Astrocyte (in vitro differentiated cells and primary cell): ENCODE measurements around the gene TNFRSF19. TPM values are rescaled to one million over a fixed set of nuclear protein-coding genes. Genes with fewer than 3 reads are reported as not detected.

Source experiments
- DNase-seq: peaks from one replicate; pipeline ENCODE4 v3.0.0-alpha.2; 2010; ENCODE audit warnings: low read depth
- FAIRE-seq: peaks from 2 replicates; lab custom pipeline; 2011; peaks lifted over from hg19 to GRCh38; lab: Jason Lieb, UNC
- H2AFZ ChIP-seq: 2 replicates; pipeline ENCODE4 v1.6.0; 2012; ENCODE audit warnings: low read depth, low read length, inconsistent platforms
- H3K27ac ChIP-seq: 2 replicates; pipeline ENCODE4 v1.5.1; 2011; ENCODE audit warnings: low read depth, low read length, inconsistent platforms
- H3K27me3 ChIP-seq: 2 replicates; pipeline ENCODE4 v1.6.0; 2011; ENCODE audit warnings: low read length, inconsistent platforms; ENCODE audit not compliant: insufficient read depth
- H3K36me3 ChIP-seq: 2 replicates; pipeline ENCODE4 v1.5.1; 2011; ENCODE audit warnings: low read length, inconsistent platforms; ENCODE audit not compliant: insufficient read depth
- H3K4me1 ChIP-seq: 2 replicates; pipeline ENCODE4 v1.5.1; 2011; ENCODE audit warnings: low read length, inconsistent platforms; ENCODE audit not compliant: insufficient read depth
- H3K4me2 ChIP-seq: 2 replicates; pipeline ENCODE4 v1.6.0; 2012; ENCODE audit warnings: low read length, inconsistent platforms
- H3K4me3 ChIP-seq: 2 replicates; pipeline ENCODE4 v1.5.1; 2011; ENCODE audit warnings: low read depth, mild to moderate bottlenecking, low read length, inconsistent platforms; ENCODE audit not compliant: insufficient read depth
- H3K79me2 ChIP-seq: 2 replicates; pipeline ENCODE4 v1.6.0; 2012; ENCODE audit warnings: mild to moderate bottlenecking, low read length, inconsistent platforms; ENCODE audit not compliant: insufficient read depth
- H3K9ac ChIP-seq: 2 replicates; pipeline ENCODE4 v1.6.0; 2012; ENCODE audit warnings: mild to moderate bottlenecking, low read length, inconsistent platforms
- H3K9me3 ChIP-seq: 2 replicates; pipeline ENCODE4 v1.5.1; 2012; ENCODE audit warnings: low read depth, mild to moderate bottlenecking, low read length, inconsistent platforms; ENCODE audit not compliant: insufficient read depth
- H4K20me1 ChIP-seq: 2 replicates; pipeline ENCODE4 v1.6.0; 2012; ENCODE audit warnings: low read length, inconsistent platforms; ENCODE audit not compliant: insufficient read depth
- H3K27ac Mint-ChIP-seq: one replicate; pipeline ENCODE4 v1.8.0; 2021; ENCODE audit warnings: mild to moderate bottlenecking, mixed read lengths; ENCODE audit not compliant: unreplicated experiment
- H3K27me3 Mint-ChIP-seq: one replicate; pipeline ENCODE4 v1.8.0; 2021; ENCODE audit warnings: low read depth, mixed read lengths; ENCODE audit not compliant: unreplicated experiment
- H3K36me3 Mint-ChIP-seq: one replicate; pipeline ENCODE4 v1.8.0; 2021; ENCODE audit warnings: low read depth, mixed read lengths; ENCODE audit not compliant: unreplicated experiment
- H3K4me1 Mint-ChIP-seq: one replicate; pipeline ENCODE4 v1.8.0; 2021; ENCODE audit warnings: low read depth, mixed read lengths; ENCODE audit not compliant: unreplicated experiment
- H3K4me3 Mint-ChIP-seq: one replicate; pipeline ENCODE4 v1.8.0; 2021; ENCODE audit warnings: mild to moderate bottlenecking, moderate library complexity, mixed read lengths; ENCODE audit not compliant: unreplicated experiment
- H3K9me3 Mint-ChIP-seq: one replicate; pipeline ENCODE4 v1.8.0; 2021; ENCODE audit warnings: mild to moderate bottlenecking, mixed read lengths; ENCODE audit not compliant: unreplicated experiment
- EZH2 ChIP-seq: IDR thresholded peaks from 2 replicates; pipeline ENCODE4 v1.6.1; 2012; ENCODE audit warnings: mild to moderate bottlenecking, low read length, inconsistent platforms; ENCODE audit not compliant: insufficient read depth
- total RNA-seq: library from RNA; stranded (reverse); gene quantifications from 2 replicates; pipeline ENCODE4 v1.2.1, GENCODE V29; 2021
- TF ChIP-seq, protein P1 (sequence below): IDR thresholded peaks from 2 replicates; pipeline ENCODE4 v1.5.1; 2011; ENCODE audit warnings: low read depth, mild to moderate bottlenecking, inconsistent platforms, low read length, moderate library complexity; ENCODE audit not compliant: insufficient read depth

The TNFRSF19 gene
- total RNA-seq, 1 donor from 2014 or later, result 27.8 TPM

GRCh38 chr13:23666582-23666981, 96.4 kb downstream of the TNFRSF19 start:
- peaks cover 6% of the 10 kb centered on the region for H3K4me1 ChIP-seq
- no peaks in the 10 kb centered on the region for H3K27me3 ChIP-seq
- H3K4me3 ChIP-seq, result no peak overlapping the region
- peaks cover 3% of the 10 kb centered on the region for H3K4me1 Mint-ChIP-seq
- H2AFZ ChIP-seq, result no peak overlapping the region
- no peak overlapping the region for H3K27ac Mint-ChIP-seq
- H3K9me3 Mint-ChIP-seq, result peaks cover 7% of the 10 kb centered on the region
- DNase-seq (no peak), FAIRE-seq (no peak)
- no peak overlapping the region for H3K4me3 Mint-ChIP-seq
- peaks cover 9% of the 10 kb centered on the region for H3K36me3 ChIP-seq
- H3K79me2 ChIP-seq, result no peaks in the 10 kb centered on the region
- no peaks in the 10 kb centered on the region for H4K20me1 ChIP-seq
- H3K9ac ChIP-seq, result peak overlapping the region; percentile 3
- peak overlapping the region; percentile 15 for H3K27ac ChIP-seq
- H3K4me2 ChIP-seq, result no peak overlapping the region
- H3K27me3 Mint-ChIP-seq, result no peaks in the 10 kb centered on the region
- no peaks in the 10 kb centered on the region for H3K9me3 ChIP-seq
- H3K36me3 Mint-ChIP-seq, result peaks cover 23% of the 10 kb centered on the region
- TF ChIP-seq, protein P1, sequence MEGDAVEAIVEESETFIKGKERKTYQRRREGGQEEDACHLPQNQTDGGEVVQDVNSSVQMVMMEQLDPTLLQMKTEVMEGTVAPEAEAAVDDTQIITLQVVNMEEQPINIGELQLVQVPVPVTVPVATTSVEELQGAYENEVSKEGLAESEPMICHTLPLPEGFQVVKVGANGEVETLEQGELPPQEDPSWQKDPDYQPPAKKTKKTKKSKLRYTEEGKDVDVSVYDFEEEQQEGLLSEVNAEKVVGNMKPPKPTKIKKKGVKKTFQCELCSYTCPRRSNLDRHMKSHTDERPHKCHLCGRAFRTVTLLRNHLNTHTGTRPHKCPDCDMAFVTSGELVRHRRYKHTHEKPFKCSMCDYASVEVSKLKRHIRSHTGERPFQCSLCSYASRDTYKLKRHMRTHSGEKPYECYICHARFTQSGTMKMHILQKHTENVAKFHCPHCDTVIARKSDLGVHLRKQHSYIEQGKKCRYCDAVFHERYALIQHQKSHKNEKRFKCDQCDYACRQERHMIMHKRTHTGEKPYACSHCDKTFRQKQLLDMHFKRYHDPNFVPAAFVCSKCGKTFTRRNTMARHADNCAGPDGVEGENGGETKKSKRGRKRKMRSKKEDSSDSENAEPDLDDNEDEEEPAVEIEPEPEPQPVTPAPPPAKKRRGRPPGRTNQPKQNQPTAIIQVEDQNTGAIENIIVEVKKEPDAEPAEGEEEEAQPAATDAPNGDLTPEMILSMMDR, result no peak
- TF ChIP-seq EZH2, result no peak

GRCh38 chr13:23667750-23668149, 97.5 kb downstream of the TNFRSF19 start:
- Histone ChIP-seq H3K36me3 (peaks cover 9% of the 10 kb centered on the region), H3K4me1 (peaks cover 18% of the 10 kb centered on the region), H3K4me3 (no peak overlapping the region), H3K9me3 (no peaks in the 10 kb centered on the region), H4K20me1 (no peaks in the 10 kb centered on the region), H3K4me2 (no peak overlapping the region), H3K27ac (no peak overlapping the region), H3K9ac (no peak overlapping the region), H2AFZ (no peak overlapping the region), H3K79me2 (no peaks in the 10 kb centered on the region), H3K27me3 (no peaks in the 10 kb centered on the region)
- Mint-ChIP-seq H3K27ac (no peak overlapping the region), H3K9me3 (peaks cover 5% of the 10 kb centered on the region), H3K4me1 (peaks cover 12% of the 10 kb centered on the region), H3K4me3 (no peak overlapping the region), H3K36me3 (peaks cover 19% of the 10 kb centered on the region), H3K27me3 (no peaks in the 10 kb centered on the region)
- no peak for TF ChIP-seq EZH2
- TF ChIP-seq, protein P1, result no peak
- FAIRE-seq (no peak), DNase-seq (no peak)

DNA sequence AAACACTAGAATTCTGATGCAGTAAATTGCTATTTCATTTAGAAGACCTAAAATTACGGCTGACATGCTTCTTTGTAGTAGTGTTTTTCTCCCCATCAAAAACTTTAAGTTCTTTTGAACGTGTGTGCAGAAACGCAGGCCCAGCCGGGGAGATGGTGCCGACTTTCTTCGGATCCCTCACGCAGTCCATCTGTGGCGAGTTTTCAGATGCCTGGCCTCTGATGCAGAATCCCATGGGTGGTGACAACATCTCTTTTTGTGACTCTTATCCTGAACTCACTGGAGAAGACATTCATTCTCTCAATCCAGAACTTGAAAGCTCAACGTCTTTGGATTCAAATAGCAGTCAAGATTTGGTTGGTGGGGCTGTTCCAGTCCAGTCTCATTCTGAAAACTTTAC, 98.3 kb downstream of the TNFRSF19 start:
- H3K9ac ChIP-seq, result no peak overlapping the region

More for the DNA sequence above, 98.3 kb downstream of the TNFRSF19 start:
- Histone ChIP-seq H3K9me3 (no peaks in the 10 kb centered on the region), H3K27ac (no peak overlapping the region), H2AFZ (no peak overlapping the region), H3K27me3 (no peaks in the 10 kb centered on the region), H3K79me2 (no peaks in the 10 kb centered on the region), H3K4me3 (no peak overlapping the region), H4K20me1 (no peaks in the 10 kb centered on the region), H3K4me1 (peaks cover 26% of the 10 kb centered on the region), H3K36me3 (peaks cover 9% of the 10 kb centered on the region), H3K4me2 (no peak overlapping the region)
- H3K9me3 Mint-ChIP-seq, result no peaks in the 10 kb centered on the region
- H3K4me1 Mint-ChIP-seq, result peaks cover 17% of the 10 kb centered on the region
- no peak overlapping the region for H3K4me3 Mint-ChIP-seq
- no peaks in the 10 kb centered on the region for H3K27me3 Mint-ChIP-seq
- peak; percentile 17 for FAIRE-seq
- peaks cover 16% of the 10 kb centered on the region for H3K36me3 Mint-ChIP-seq
- H3K27ac Mint-ChIP-seq, result no peak overlapping the region
- DNase-seq, result no peak
- TF ChIP-seq, protein P1, result no peak
- TF ChIP-seq EZH2, result no peak
